HG03460 (cell line): ENCODE measurements around the gene NAPEPLD.
"Not testable (repeated sequence)": the region's sequence is repeated elsewhere in the genome, so short reads cannot be mapped to it uniquely, and the experiment has no call there.

Experiments
- ATAC-seq: cut with Tn5 transposase; IDR thresholded peaks from one replicate; pipeline ENCODE4 v1.9.1; 2021; ENCODE audit not compliant: unreplicated experiment

The NAPEPLD gene

GRCh38 chr7:103068414-103069403, 80.2 kb downstream of the NAPEPLD start:
- ATAC-seq, result no peak

GRCh38 chr7:103065667-103066066, 83.2 kb downstream of the NAPEPLD start:
- no peak for ATAC-seq

- no peak for ATAC-seq
These were observed 85.0 kb downstream of the NAPEPLD start for GRCh38 chr7:103063895-103064294.

- ATAC-seq, result no peak
These were observed 89.4 kb downstream of the NAPEPLD start for GRCh38 chr7:103059471-103059870.

GRCh38 chr7:103058122-103058521, 90.8 kb downstream of the NAPEPLD start:
- no peak for ATAC-seq

- ATAC-seq, result not testable (repeated sequence)
These were observed 92.9 kb downstream of the NAPEPLD start for GRCh38 chr7:103056006-103056405.

GRCh38 chr7:103051519-103051918, 97.4 kb downstream of the NAPEPLD start:
- ATAC-seq, result no peak
